H1 (cell line): ENCODE data around the gene TAMALIN. TPM values are rescaled to one million over a fixed set of nuclear protein-coding genes. Genes with fewer than 3 reads are reported as not detected.

ENCODE experiments used
- CTCF ChIA-PET: fragments of 300-600 bp; sonication (Branson Sonifier 250); formaldehyde crosslinking; loops from one replicate; lab custom pipeline; 2021; ENCODE audit not compliant: partially characterized antibody; lab: Charles Lee
- POLR2A ChIA-PET: fragments of 300-600 bp; sonication (Branson Sonifier 250); formaldehyde crosslinking; loops from one replicate; lab custom pipeline; 2021; ENCODE audit warnings: inconsistent platforms; ENCODE audit not compliant: partially characterized antibody; lab: Charles Lee
- DNase-seq, 2 experiments: peaks; one replicate each; pipeline versions ENCODE4 v3.0.0 to v3.0.0-alpha.2; 2010 to 2022; ENCODE audit warnings: low spot score in 2 of 2, low read depth in 1 of 2, mixed read lengths in 1 of 2
- FAIRE-seq: peaks from 2 replicates; lab custom pipeline; 2011; peaks lifted over from hg19 to GRCh38; lab: Jason Lieb, UNC
- H2AFZ ChIP-seq: 2 replicates; pipeline ENCODE4 v1.8.1; 2012; ENCODE audit warnings: low read length, inconsistent platforms
- H2AK5ac ChIP-seq: 2 replicates; pipeline ENCODE4 v1.6.1; 2013; ENCODE audit warnings: low read depth, low read length
- H2BK120ac ChIP-seq: replicated peaks from 2 replicates; pipeline ENCODE3; 2013; ENCODE audit warnings: low read depth, low read length, inconsistent platforms
- H2BK12ac ChIP-seq: 2 replicates; pipeline ENCODE4 v1.6.1; 2013; ENCODE audit warnings: low read depth, low read length
- H2BK15ac ChIP-seq: 2 replicates; pipeline ENCODE4 v1.6.1; 2013; ENCODE audit warnings: low read length
- H2BK20ac ChIP-seq: 2 replicates; pipeline ENCODE4 v1.6.1; 2013; ENCODE audit warnings: low read length
- H2BK5ac ChIP-seq: 2 replicates; pipeline ENCODE4 v1.6.1; 2013; ENCODE audit warnings: low read depth, low read length
- H3K14ac ChIP-seq: 2 replicates; pipeline ENCODE4 v1.6.1; 2013; ENCODE audit warnings: inconsistent platforms; ENCODE audit not compliant: insufficient read length
- H3K18ac ChIP-seq: 2 replicates; pipeline ENCODE4 v1.6.1; 2013; ENCODE audit warnings: low read length; ENCODE audit errors: extremely low read depth
- H3K23ac ChIP-seq: 2 replicates; pipeline ENCODE4 v1.6.1; 2013; ENCODE audit warnings: inconsistent platforms; ENCODE audit not compliant: insufficient read length
- H3K23me2 ChIP-seq: 2 replicates; pipeline ENCODE4 v1.6.1; 2013; ENCODE audit warnings: low read depth, low read length
- H3K27ac ChIP-seq: 2 replicates; pipeline ENCODE4 v1.6.1; 2011; ENCODE audit warnings: low read depth, low read length, inconsistent platforms
- H3K27me3 ChIP-seq, 4 experiments: replicated peaks in 1 of 4; 1 replicate in 1 of 4; 2 replicates in 3 of 4; pipeline versions ENCODE4 v1.6.1 to v1.8.1; 2011 to 2013; ENCODE audit warnings: low read length in 3 of 4, mild to moderate bottlenecking in 3 of 4, inconsistent platforms in 2 of 4, mixed read lengths in 2 of 4, moderate library complexity in 1 of 4; ENCODE audit not compliant: control insufficient read depth in 3 of 4, insufficient read depth in 3 of 4; ENCODE audit errors: extremely low read depth in 1 of 4
- H3K36me3 ChIP-seq, 4 experiments: 2 replicates each; pipeline versions ENCODE4 v1.6.1 to v1.8.1; 2011 to 2013; ENCODE audit warnings: mild to moderate bottlenecking in 4 of 4, low read length in 3 of 4, moderate library complexity in 2 of 4, control low read depth in 1 of 4, inconsistent platforms in 1 of 4; ENCODE audit not compliant: insufficient read depth in 4 of 4, control insufficient read depth in 2 of 4
- H3K4ac ChIP-seq: replicated peaks from 2 replicates; pipeline ENCODE3; 2013; ENCODE audit warnings: low read length, low read depth, mixed read lengths, inconsistent platforms; ENCODE audit not compliant: insufficient read length
- H3K4me1 ChIP-seq, 4 experiments: replicated peaks in 1 of 4; 1 replicate in 1 of 4; 2 replicates in 3 of 4; pipeline versions ENCODE4 v1.6.1 to v1.8.1; 2011 to 2013; ENCODE audit warnings: low read length in 3 of 4, inconsistent platforms in 2 of 4, mixed read lengths in 1 of 4; ENCODE audit not compliant: insufficient read depth in 4 of 4, control insufficient read depth in 3 of 4
- H3K4me2 ChIP-seq, 2 experiments: 2 replicates each; pipeline versions ENCODE4 v1.6.1 to v1.8.1; 2011 to 2013; ENCODE audit warnings: low read depth in 2 of 2, low read length in 2 of 2, control low read depth in 1 of 2, inconsistent platforms in 1 of 2, mild to moderate bottlenecking in 1 of 2; ENCODE audit not compliant: insufficient read depth in 1 of 2
- H3K4me3 ChIP-seq, 4 experiments: fragments of 200-600, 300-600 bp in 1 of 4; sonication (generic), shearing (Covaris generic), sonication (Bioruptor Twin) in 1 of 4; 2 replicates each; pipeline versions ENCODE4 v1.5.1 to v1.8.1; 2011 to 2016; ENCODE audit warnings: low read length in 4 of 4, low read depth in 3 of 4, control low read depth in 2 of 4, inconsistent platforms in 2 of 4, mild to moderate bottlenecking in 2 of 4, mixed read lengths in 1 of 4, moderate library complexity in 1 of 4; ENCODE audit not compliant: insufficient read depth in 2 of 4; ENCODE audit errors: extremely low read depth in 1 of 4
- H3K56ac ChIP-seq: replicated peaks from 2 replicates; pipeline ENCODE3; 2013; ENCODE audit warnings: low read depth, mild to moderate bottlenecking, mixed read lengths, low read length, inconsistent platforms; ENCODE audit not compliant: insufficient read length
- H3K79me1 ChIP-seq: 2 replicates; pipeline ENCODE4 v1.6.1; 2013; ENCODE audit warnings: low read depth, low read length, control low read depth
- H3K79me2 ChIP-seq, 2 experiments: 2 replicates each; pipeline versions ENCODE4 v1.6.1 to v1.8.1; 2012 to 2013; ENCODE audit warnings: low read length in 2 of 2, mild to moderate bottlenecking in 2 of 2, inconsistent platforms in 1 of 2; ENCODE audit not compliant: insufficient read depth in 2 of 2, control insufficient read depth in 1 of 2
- H3K9ac ChIP-seq, 4 experiments: replicated peaks in 1 of 4; 1 replicate in 1 of 4; 2 replicates in 3 of 4; pipeline versions ENCODE4 v1.6.1 to v1.8.1; 2011 to 2013; ENCODE audit warnings: low read depth in 3 of 4, low read length in 3 of 4, control low read depth in 2 of 4, mild to moderate bottlenecking in 2 of 4, moderate library complexity in 2 of 4, inconsistent platforms in 1 of 4; ENCODE audit errors: extremely low read depth in 1 of 4
- H3K9me3 ChIP-seq, 2 experiments: 2 replicates each; pipeline versions ENCODE4 v1.6.1 to v1.8.1; 2012 to 2013; ENCODE audit warnings: mild to moderate bottlenecking in 2 of 2, moderate library complexity in 2 of 2, control low read depth in 1 of 2, inconsistent platforms in 1 of 2, low read depth in 1 of 2, low read length in 1 of 2, mixed read lengths in 1 of 2; ENCODE audit not compliant: insufficient read depth in 2 of 2
- H4K20me1 ChIP-seq, 2 experiments: replicated peaks in 1 of 2; 2 replicates each; pipeline versions ENCODE3 to v1.8.1; 2011 to 2013; ENCODE audit warnings: inconsistent platforms in 2 of 2, low read length in 2 of 2, mild to moderate bottlenecking in 1 of 2; ENCODE audit not compliant: insufficient read depth in 2 of 2, control insufficient read depth in 1 of 2
- H4K5ac ChIP-seq: 2 replicates; pipeline ENCODE4 v1.6.1; 2013; ENCODE audit warnings: low read length, low read depth, mixed read lengths, inconsistent platforms; ENCODE audit not compliant: insufficient read length
- H4K8ac ChIP-seq: 2 replicates; pipeline ENCODE4 v1.8.0; 2013; ENCODE audit warnings: mild to moderate bottlenecking, moderate library complexity, low read length, inconsistent platforms; ENCODE audit not compliant: insufficient read depth; ENCODE audit errors: extremely low read depth
- H4K91ac ChIP-seq: replicated peaks from 2 replicates; pipeline ENCODE3; 2013; ENCODE audit warnings: low read length, mixed read lengths, inconsistent platforms; ENCODE audit not compliant: insufficient read length
- BRCA1 ChIP-seq: IDR thresholded peaks from 2 replicates; pipeline ENCODE4 v1.6.1; 2012; ENCODE audit warnings: low read depth, low read length, improper control_type of control experiment
- CHD1 ChIP-seq: IDR thresholded peaks from 2 replicates; pipeline ENCODE4 v1.6.1; 2012; ENCODE audit warnings: low read depth, low read length, improper control_type of control experiment
- CHD2 ChIP-seq: IDR thresholded peaks from 2 replicates; pipeline ENCODE4 v1.6.1; 2012; ENCODE audit warnings: low read length, improper control_type of control experiment
- EGR1 ChIP-seq: IDR thresholded peaks from 2 replicates; pipeline ENCODE4 v1.6.1; 2011; ENCODE audit warnings: low read depth, low read length, borderline replicate concordance
- KDM1A ChIP-seq: fragments of 200-600, 300-600 bp; sonication (generic); IDR thresholded peaks from 2 replicates; pipeline ENCODE4 v1.7.1; 2016; ENCODE audit warnings: mild to moderate bottlenecking, low read length, borderline replicate concordance
- NRF1 ChIP-seq: IDR thresholded peaks from 2 replicates; pipeline ENCODE4 v1.6.1; 2011; ENCODE audit warnings: mild to moderate bottlenecking, low read depth, low read length, improper control_type of control experiment
- TAF1 ChIP-seq: IDR thresholded peaks from 2 replicates; pipeline ENCODE4 v1.6.1; 2011; ENCODE audit warnings: mild to moderate bottlenecking, low read depth, low read length
- TBP ChIP-seq: IDR thresholded peaks from 2 replicates; pipeline ENCODE4 v1.6.1; 2011; ENCODE audit warnings: low read depth, low read length, improper control_type of control experiment
- WGBS, 2 experiments: shearing (Covaris generic) in 1 of 2; methylation state at CpG; one replicate each; pipeline versions ENCODE4 v1.1.6 to v1.1.7; 2013 to 2015; ENCODE audit warnings: low lambda C conversion rate in 2 of 2, mixed read lengths in 2 of 2, inconsistent platforms in 1 of 2, low coverage in 1 of 2, missing lambda C conversion rate in 1 of 2; ENCODE audit not compliant: insufficient replicate concordance in 2 of 2, insufficient coverage in 1 of 2, insufficient read length in 1 of 2; ENCODE audit errors: extremely low coverage in 1 of 2, missing lambda C conversion rate in 1 of 2; 5-methylcytosine and 5-hydroxymethylcytosine counted together
- polyA plus RNA-seq, 7 experiments: library from polyadenylated mRNA; depleted of rRNA in 3 of 7; stranded (reverse) in 5 of 7; unstranded in 2 of 7; fragments of >200 nt in 5 of 7; fragments of 200-250 nt in 2 of 7; gene quantifications; 1 replicate in 5 of 7; 2 replicates in 1 of 7; 4 replicates in 1 of 7; pipeline versions ENCODE4 v1.2.1 to v1.2.3, GENCODE V29; 2011 to 2013; ENCODE audit warnings: missing spikeins in 2 of 7, mixed read lengths in 2 of 7
- total RNA-seq: library from RNA; stranded (reverse); fragmentation: NEBNext Ultra II Directional; extraction: Animal tissue kit (Norgen Biotek cat#: 25700); gene quantifications from 2 replicates; pipeline ENCODE4 v1.2.1, GENCODE V29; 2021

Gene TAMALIN
- total and polyA plus RNA-seq, 2 of the 8 experiments (the other 6 are each of a cell fraction or from before 2014, with no cell fraction given) = 2.6 to 4.9 TPM

GRCh38 chr12:52049286-52049685 is 42.5 kb downstream of the TAMALIN start:
- no peaks in the 10 kb centered on the region for H3K9me3 ChIP-seq
- peaks cover 0 to 19% (median 9%) of the 10 kb centered on the region in 4 experiments; a peak in 6 of 7 replicates for H3K4me1 ChIP-seq
- H2BK120ac ChIP-seq = no peak overlapping the region
- no peak overlapping the region for H4K5ac ChIP-seq
- no peak overlapping the region for H2BK15ac ChIP-seq
- no peak overlapping the region for H2AFZ ChIP-seq
- no peak overlapping the region for H2BK20ac ChIP-seq
- no peak overlapping the region for H3K56ac ChIP-seq
- H3K18ac ChIP-seq = no peak overlapping the region
- peaks cover 14% of the 10 kb centered on the region for H3K23me2 ChIP-seq
- H2BK12ac ChIP-seq = peak overlapping the region; percentile 18; the same call in 1 of the 2 replicates
- no peaks in the 10 kb centered on the region for H3K79me2 ChIP-seq
- H3K27me3 ChIP-seq = peaks cover 4 to 44% (median 36%) of the 10 kb centered on the region in 4 experiments
- peak overlapping the region; percentile 70; the same call in 1 of the 2 replicates for H2AK5ac ChIP-seq
- H3K4ac ChIP-seq = no peak overlapping the region
- no peak for DNase-seq
- H3K79me1 ChIP-seq = no peaks in the 10 kb centered on the region; the same call in 1 of the 2 replicates
- CTCF ChIA-PET = interaction anchor here (1.6 to 15.8 kb wide), 3 partner anchors 20 to 72 kb away, joined by 6 to 294 read pairs (median 56); partner anchors contain the start of gene ATG101
- H3K9ac ChIP-seq = no peak overlapping the region
- no peak overlapping the region for H3K27ac ChIP-seq
- H3K4me2 ChIP-seq = no peak overlapping the region; a peak in 1 of 4 replicates
- POLR2A ChIA-PET = interaction anchor here (1.3 kb wide), 1 partner anchor 7 kb away, joined by 3 read pairs; no protein-coding TSS in a partner anchor
- H3K14ac ChIP-seq = no peak overlapping the region
- no peak overlapping the region for H3K23ac ChIP-seq
- H4K20me1 ChIP-seq = peaks cover 4 to 31% of the 10 kb centered on the region in 2 experiments
- H4K91ac ChIP-seq = no peak overlapping the region
- WGBS, 2 experiments = 77% methylated on average over 4 of the region's 4 CpGs; no CpG with 5 or more reads in 1 of the 2 experiments
- no peak overlapping the region for H3K4me3 ChIP-seq
- FAIRE-seq = no peak
- H3K36me3 ChIP-seq = no peaks in the 10 kb centered on the region
- no peak overlapping the region for H4K8ac ChIP-seq
- no peak overlapping the region for H2BK5ac ChIP-seq
- TF ChIP-seq NRF1 (no peak), BRCA1 (no peak), EGR1 (no peak), CHD2 (no peak), TBP (no peak), CHD1 (no peak), TAF1 (no peak), KDM1A (no peak)
